H1 (cell line): Measurements from ENCODE around the gene HTATSF1.

Source experiments
- CHD1 ChIP-seq: IDR thresholded peaks from 2 replicates; pipeline ENCODE4 v1.6.1; 2012; ENCODE audit warnings: low read depth, low read length, improper control_type of control experiment
- CTCF ChIP-seq, 3 experiments: IDR thresholded peaks; 1 replicate in 2 of 3; 2 replicates in 1 of 3; pipeline versions ENCODE4 v1.5.1 to v1.6.1; 2011; ENCODE audit warnings: low read length in 3 of 3, mild to moderate bottlenecking in 3 of 3, inconsistent platforms in 2 of 3, low read depth in 1 of 3, moderate library complexity in 1 of 3; ENCODE audit not compliant: insufficient read depth in 1 of 3; ENCODE audit errors: control extremely low read depth in 1 of 3
- GABPA ChIP-seq: IDR thresholded peaks from 2 replicates; pipeline ENCODE4 v1.6.1; 2011; ENCODE audit warnings: mild to moderate bottlenecking, low read length, moderate library complexity, borderline replicate concordance; ENCODE audit not compliant: insufficient read depth
- GTF2F1 ChIP-seq: IDR thresholded peaks from 2 replicates; pipeline ENCODE4 v1.6.1; 2012; ENCODE audit warnings: low read depth, low read length, improper control_type of control experiment, borderline replicate concordance
- KDM1A ChIP-seq: fragments of 200-600, 300-600 bp; sonication (generic); IDR thresholded peaks from 2 replicates; pipeline ENCODE4 v1.7.1; 2016; ENCODE audit warnings: mild to moderate bottlenecking, low read length, borderline replicate concordance
- MAX ChIP-seq: IDR thresholded peaks from 2 replicates; pipeline ENCODE4 v1.6.1; 2012; ENCODE audit warnings: inconsistent platforms
- POLR2A ChIP-seq, 2 experiments: IDR thresholded peaks; 1 replicate in 1 of 2; 2 replicates in 1 of 2; pipeline ENCODE4 v1.6.1; 2011; ENCODE audit warnings: low read depth in 2 of 2, low read length in 2 of 2, mild to moderate bottlenecking in 2 of 2; ENCODE audit errors: control extremely low read depth in 1 of 2
- POLR2AphosphoS5 ChIP-seq: IDR thresholded peaks from 2 replicates; pipeline ENCODE4 v1.6.1; 2011; ENCODE audit warnings: low read depth, low read length
- RFX5 ChIP-seq: IDR thresholded peaks from 2 replicates; pipeline ENCODE4 v1.6.1; 2011; ENCODE audit warnings: low read depth, low read length, improper control_type of control experiment, borderline replicate concordance
- SIN3A ChIP-seq, 2 experiments: IDR thresholded peaks in 1 of 2; conservative IDR thresholded peaks in 1 of 2; 2 replicates each; pipeline ENCODE4 v1.6.1; 2011 to 2012; ENCODE audit warnings: low read length in 2 of 2, improper control_type of control experiment in 1 of 2, low read depth in 1 of 2, mild to moderate bottlenecking in 1 of 2
- SP1 ChIP-seq: IDR thresholded peaks from 2 replicates; pipeline ENCODE4 v1.6.1; 2011; ENCODE audit warnings: low read depth, low read length

GRCh38 chrX:136457303-136457917 lies 40.0 kb upstream of the HTATSF1 start:
- no peak for TF ChIP-seq POLR2AphosphoS5
- TF ChIP-seq SIN3A (conservative IDR thresholded peaks at IDR 0.05 in 1 of 2, IDR thresholded peaks at IDR 0.05 in 1 of 2; ENCODE audit: low read depth in 1 of 2, low read length in 2 of 2) = no peak
- no peak for TF ChIP-seq GABPA
- no peak for TF ChIP-seq SP1
- no peak for TF ChIP-seq GTF2F1
- no peak for TF ChIP-seq RFX5
- TF ChIP-seq CTCF (IDR thresholded peaks at IDR 0.05; ENCODE audit: control extremely low read depth in 1 of 3, insufficient read depth in 1 of 3, low read depth in 1 of 3, low read length in 3 of 3) = no peak
- no peak for TF ChIP-seq MAX
- TF ChIP-seq CHD1 = no peak
- TF ChIP-seq POLR2A (IDR thresholded peaks at IDR 0.05; ENCODE audit: control extremely low read depth in 1 of 2, low read depth in 2 of 2, low read length in 2 of 2) = no peak
- no peak for TF ChIP-seq KDM1A
